WTC11 (cell line): ENCODE measurements around the gene SENP1. TPM values are rescaled to one million over a fixed set of nuclear protein-coding genes. Genes with fewer than 3 reads are reported as not detected.

ENCODE experiments used
- ATAC-seq: fragments of 200-7000 bp; cut with Tn5 transposase; 2 replicates; pipeline ENCODE4 v1.10.0; 2021; ENCODE audit warnings: mild to moderate bottlenecking, moderate library complexity
- CTCF ChIA-PET: fragments of 300-600 bp; sonication (Branson Sonifier 250); formaldehyde crosslinking; loops from one replicate; lab custom pipeline; 2021; ENCODE audit warnings: antibody characterized with exemption; lab: Charles Lee
- POLR2A ChIA-PET: fragments of 350-600 bp; sonication (Branson Sonifier 250); formaldehyde crosslinking; loops from one replicate; lab custom pipeline; 2021; ENCODE audit warnings: antibody characterized with exemption; lab: Charles Lee
- DNase-seq: peaks from one replicate; pipeline ENCODE4 v3.0.0; 2021; ENCODE audit warnings: low spot score
- H3K27ac Mint-ChIP-seq: 2 replicates; pipeline ENCODE4 v1.8.0; 2021; ENCODE audit warnings: mixed read lengths
- H3K27me3 Mint-ChIP-seq: 2 replicates; pipeline ENCODE4 v1.8.0; 2021; ENCODE audit warnings: low read depth, mild to moderate bottlenecking, moderate library complexity, mixed read lengths
- H3K36me3 Mint-ChIP-seq: 2 replicates; pipeline ENCODE4 v1.8.0; 2021; ENCODE audit warnings: mixed read lengths
- H3K4me1 Mint-ChIP-seq: 2 replicates; pipeline ENCODE4 v1.8.0; 2022; ENCODE audit warnings: mixed read lengths
- H3K4me3 Mint-ChIP-seq: 2 replicates; pipeline ENCODE4 v1.8.0; 2021; ENCODE audit warnings: mild to moderate bottlenecking, moderate library complexity, mixed read lengths
- H3K9me3 Mint-ChIP-seq: 2 replicates; pipeline ENCODE4 v1.8.0; 2021; ENCODE audit warnings: mixed read lengths
- CREM ChIP-seq: sonication (generic); formaldehyde crosslinking; IDR thresholded peaks from 2 replicates; pipeline ENCODE4 v1.8.1; 2022; ENCODE audit warnings: mild to moderate bottlenecking, missing genetic modification reagents, moderate library complexity
- EMX1 ChIP-seq: fragments of 250-450 bp; sonication (Bioruptor Pico); IDR thresholded peaks from 2 replicates; pipeline ENCODE4 v1.8.0; 2021; ENCODE audit warnings: mild to moderate bottlenecking
- FOXJ3 ChIP-seq: sonication (generic); formaldehyde crosslinking; IDR thresholded peaks from 2 replicates; pipeline ENCODE4 v1.9.0; 2021; ENCODE audit warnings: missing genetic modification reagents, mild to moderate bottlenecking, borderline replicate concordance
- FOXK1 ChIP-seq: sonication (generic); formaldehyde crosslinking; IDR thresholded peaks from 2 replicates; pipeline ENCODE4 v1.8.0; 2022; ENCODE audit warnings: mild to moderate bottlenecking, moderate library complexity, missing genetic modification reagents
- GRHL2 ChIP-seq: fragments of 250-450 bp; sonication (Bioruptor Pico); IDR thresholded peaks from 2 replicates; pipeline ENCODE4 v1.8.0; 2022; ENCODE audit warnings: mild to moderate bottlenecking, moderate library complexity; ENCODE audit not compliant: insufficient replicate concordance, severe bottlenecking
- IRF2 ChIP-seq: sonication (generic); formaldehyde crosslinking; IDR thresholded peaks from 2 replicates; pipeline ENCODE4 v1.8.0; 2022; ENCODE audit warnings: low read depth, missing genetic modification reagents, borderline replicate concordance
- KAT7 ChIP-seq: sonication (generic); formaldehyde crosslinking; IDR thresholded peaks from 2 replicates; pipeline ENCODE4 v1.8.1; 2023; ENCODE audit warnings: missing genetic modification reagents, mild to moderate bottlenecking, borderline replicate concordance
- NR1H2 ChIP-seq: sonication (generic); formaldehyde crosslinking; IDR thresholded peaks from 2 replicates; pipeline ENCODE4 v1.9.0; 2021; ENCODE audit warnings: mild to moderate bottlenecking, moderate library complexity, missing genetic modification reagents
- NR2C2 ChIP-seq: sonication (generic); formaldehyde crosslinking; IDR thresholded peaks from 2 replicates; pipeline ENCODE4 v1.8.0; 2022; ENCODE audit warnings: mild to moderate bottlenecking, missing genetic modification reagents
- NR3C1 ChIP-seq: sonication (generic); formaldehyde crosslinking; conservative IDR thresholded peaks from 2 replicates; pipeline ENCODE4 v1.8.1; 2023; ENCODE audit warnings: low read depth, mild to moderate bottlenecking, missing genetic modification reagents
- RELA ChIP-seq: sonication (generic); formaldehyde crosslinking; IDR thresholded peaks from 2 replicates; pipeline ENCODE4 v1.8.1; 2022; ENCODE audit warnings: missing genetic modification reagents, mild to moderate bottlenecking, borderline replicate concordance
- RORB ChIP-seq: fragments of 250-450 bp; sonication (Bioruptor Pico); IDR thresholded peaks from 2 replicates; pipeline ENCODE4 v1.9.0; 2021; ENCODE audit warnings: mild to moderate bottlenecking
- TEAD4 ChIP-seq: sonication (generic); formaldehyde crosslinking; IDR thresholded peaks from 2 replicates; pipeline ENCODE4 v1.8.0; 2022; ENCODE audit warnings: mild to moderate bottlenecking, missing genetic modification reagents
- ZNF121 ChIP-seq: sonication (generic); formaldehyde crosslinking; IDR thresholded peaks from 2 replicates; pipeline ENCODE4 v1.8.0; 2023; ENCODE audit warnings: missing genetic modification reagents
- ZNF263 ChIP-seq: sonication (generic); formaldehyde crosslinking; IDR thresholded peaks from 2 replicates; pipeline ENCODE4 v1.8.1; 2022; ENCODE audit warnings: low read depth, mild to moderate bottlenecking, moderate library complexity, missing genetic modification reagents
- total RNA-seq: library from RNA; stranded (reverse); gene quantifications from 3 replicates; pipeline ENCODE4 v1.2.3, GENCODE V29; 2021
- TF ChIP-seq, protein P1 (sequence below): sonication (generic); formaldehyde crosslinking; IDR thresholded peaks from 2 replicates; pipeline ENCODE4 v1.8.1; 2023; ENCODE audit warnings: mild to moderate bottlenecking, missing genetic modification reagents
- TF ChIP-seq, protein P2 (sequence below): fragments of 250-450 bp; sonication (Bioruptor Pico); IDR thresholded peaks from 2 replicates; pipeline ENCODE4 v1.9.0; 2021; ENCODE audit warnings: mild to moderate bottlenecking, borderline replicate concordance
- TF ChIP-seq, protein P3 (sequence below): fragments of 250-450 bp; sonication (Bioruptor Pico); IDR thresholded peaks from 2 replicates; pipeline ENCODE4 v1.9.0; 2021; ENCODE audit warnings: mild to moderate bottlenecking
- TF ChIP-seq, protein P4 (sequence below): sonication (generic); formaldehyde crosslinking; IDR thresholded peaks from 2 replicates; pipeline ENCODE4 v1.8.1; 2022; ENCODE audit warnings: low read depth, missing genetic modification reagents, borderline replicate concordance
- TF ChIP-seq, protein P5 (sequence below): sonication (generic); formaldehyde crosslinking; IDR thresholded peaks from 2 replicates; pipeline ENCODE4 v1.8.1; 2023; ENCODE audit warnings: mild to moderate bottlenecking, missing genetic modification reagents
- TF ChIP-seq, protein P6 (sequence below): sonication (generic); formaldehyde crosslinking; IDR thresholded peaks from 2 replicates; pipeline ENCODE4 v1.8.0; 2022; ENCODE audit warnings: mild to moderate bottlenecking, missing genetic modification reagents
- TF ChIP-seq, protein P7 (sequence below): sonication (generic); formaldehyde crosslinking; IDR thresholded peaks from 2 replicates; pipeline ENCODE4 v1.8.1; 2022; ENCODE audit warnings: low read depth, mild to moderate bottlenecking, moderate library complexity, missing genetic modification reagents, borderline replicate concordance

The SENP1 gene
- total RNA-seq, 1 experiment from 2014 or later = 20.4 TPM

DNA sequence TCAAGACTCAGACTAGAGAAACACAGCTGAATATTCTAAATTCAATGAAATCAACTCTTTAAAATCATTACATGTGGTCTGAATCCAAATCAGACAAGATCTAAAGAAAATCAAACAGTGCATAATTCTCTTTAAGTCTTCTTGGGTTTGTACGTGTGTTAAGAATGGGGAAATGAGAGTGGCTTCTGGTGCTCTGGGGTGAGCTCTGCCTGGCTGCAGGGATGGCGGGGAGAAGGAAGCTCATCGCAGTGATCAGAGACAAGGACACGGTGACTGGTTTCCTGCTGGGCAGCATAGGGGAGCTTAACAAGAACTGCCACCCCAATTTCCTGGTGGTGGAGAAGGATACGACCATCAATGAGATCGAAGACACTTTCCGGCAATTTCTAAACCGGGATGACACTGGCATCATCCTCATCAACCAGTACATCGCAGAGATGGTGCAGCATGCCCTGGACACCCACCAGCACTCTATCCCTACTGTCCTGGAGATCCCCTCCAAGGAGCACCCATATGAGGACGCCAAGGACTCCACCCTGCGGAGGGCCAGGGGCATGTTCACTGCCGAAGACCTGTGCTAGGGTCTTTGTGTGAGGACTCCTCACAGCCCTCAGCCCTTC is 20.9 kb downstream of the SENP1 start:
- no peak for DNase-seq
- H3K27me3 Mint-ChIP-seq = no peaks in the 10 kb centered on the region
- no peak overlapping the region for H3K27ac Mint-ChIP-seq
- POLR2A ChIA-PET = no interaction called here
- ATAC-seq = no peak
- CTCF ChIA-PET = interaction anchor here (0.7 to 1.5 kb wide), 6 partner anchors 34 to 496 kb away, joined by 3 to 5 read pairs (median 4); partner anchors contain the start of genes ASB8 and PFKM
- TF ChIP-seq, protein P1, sequence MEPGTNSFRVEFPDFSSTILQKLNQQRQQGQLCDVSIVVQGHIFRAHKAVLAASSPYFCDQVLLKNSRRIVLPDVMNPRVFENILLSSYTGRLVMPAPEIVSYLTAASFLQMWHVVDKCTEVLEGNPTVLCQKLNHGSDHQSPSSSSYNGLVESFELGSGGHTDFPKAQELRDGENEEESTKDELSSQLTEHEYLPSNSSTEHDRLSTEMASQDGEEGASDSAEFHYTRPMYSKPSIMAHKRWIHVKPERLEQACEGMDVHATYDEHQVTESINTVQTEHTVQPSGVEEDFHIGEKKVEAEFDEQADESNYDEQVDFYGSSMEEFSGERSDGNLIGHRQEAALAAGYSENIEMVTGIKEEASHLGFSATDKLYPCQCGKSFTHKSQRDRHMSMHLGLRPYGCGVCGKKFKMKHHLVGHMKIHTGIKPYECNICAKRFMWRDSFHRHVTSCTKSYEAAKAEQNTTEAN (CRISPR knock-in tag) = no peak
- TF ChIP-seq, protein P2, sequence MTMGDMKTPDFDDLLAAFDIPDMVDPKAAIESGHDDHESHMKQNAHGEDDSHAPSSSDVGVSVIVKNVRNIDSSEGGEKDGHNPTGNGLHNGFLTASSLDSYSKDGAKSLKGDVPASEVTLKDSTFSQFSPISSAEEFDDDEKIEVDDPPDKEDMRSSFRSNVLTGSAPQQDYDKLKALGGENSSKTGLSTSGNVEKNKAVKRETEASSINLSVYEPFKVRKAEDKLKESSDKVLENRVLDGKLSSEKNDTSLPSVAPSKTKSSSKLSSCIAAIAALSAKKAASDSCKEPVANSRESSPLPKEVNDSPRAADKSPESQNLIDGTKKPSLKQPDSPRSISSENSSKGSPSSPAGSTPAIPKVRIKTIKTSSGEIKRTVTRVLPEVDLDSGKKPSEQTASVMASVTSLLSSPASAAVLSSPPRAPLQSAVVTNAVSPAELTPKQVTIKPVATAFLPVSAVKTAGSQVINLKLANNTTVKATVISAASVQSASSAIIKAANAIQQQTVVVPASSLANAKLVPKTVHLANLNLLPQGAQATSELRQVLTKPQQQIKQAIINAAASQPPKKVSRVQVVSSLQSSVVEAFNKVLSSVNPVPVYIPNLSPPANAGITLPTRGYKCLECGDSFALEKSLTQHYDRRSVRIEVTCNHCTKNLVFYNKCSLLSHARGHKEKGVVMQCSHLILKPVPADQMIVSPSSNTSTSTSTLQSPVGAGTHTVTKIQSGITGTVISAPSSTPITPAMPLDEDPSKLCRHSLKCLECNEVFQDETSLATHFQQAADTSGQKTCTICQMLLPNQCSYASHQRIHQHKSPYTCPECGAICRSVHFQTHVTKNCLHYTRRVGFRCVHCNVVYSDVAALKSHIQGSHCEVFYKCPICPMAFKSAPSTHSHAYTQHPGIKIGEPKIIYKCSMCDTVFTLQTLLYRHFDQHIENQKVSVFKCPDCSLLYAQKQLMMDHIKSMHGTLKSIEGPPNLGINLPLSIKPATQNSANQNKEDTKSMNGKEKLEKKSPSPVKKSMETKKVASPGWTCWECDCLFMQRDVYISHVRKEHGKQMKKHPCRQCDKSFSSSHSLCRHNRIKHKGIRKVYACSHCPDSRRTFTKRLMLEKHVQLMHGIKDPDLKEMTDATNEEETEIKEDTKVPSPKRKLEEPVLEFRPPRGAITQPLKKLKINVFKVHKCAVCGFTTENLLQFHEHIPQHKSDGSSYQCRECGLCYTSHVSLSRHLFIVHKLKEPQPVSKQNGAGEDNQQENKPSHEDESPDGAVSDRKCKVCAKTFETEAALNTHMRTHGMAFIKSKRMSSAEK = no peak
- no peaks in the 10 kb centered on the region for H3K4me1 Mint-ChIP-seq
- H3K36me3 Mint-ChIP-seq = peaks cover 26% of the 10 kb centered on the region
- no peak overlapping the region for H3K4me3 Mint-ChIP-seq
- no peaks in the 10 kb centered on the region for H3K9me3 Mint-ChIP-seq

DNA sequence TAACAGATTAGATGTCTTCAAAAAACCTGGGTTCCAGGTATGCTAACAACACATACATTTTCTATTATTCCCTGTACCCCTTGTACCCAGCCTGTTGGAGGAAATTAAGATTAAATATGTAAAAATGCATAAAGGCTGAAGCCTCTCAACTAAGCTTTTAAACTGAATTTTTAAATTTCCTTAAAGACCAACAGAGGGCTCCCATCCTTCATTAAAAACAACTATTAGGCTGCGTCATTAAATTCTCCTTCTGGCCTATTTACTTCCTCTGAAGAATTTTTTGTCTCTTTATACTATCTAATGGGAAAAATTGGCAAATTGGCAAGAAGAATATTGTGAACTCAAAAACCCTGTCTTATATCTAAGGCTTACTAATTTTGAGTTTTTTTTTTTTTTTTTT is 21.8 kb downstream of the SENP1 start:
- Mint-ChIP-seq H3K36me3 (peaks cover 26% of the 10 kb centered on the region), H3K27me3 (no peaks in the 10 kb centered on the region), H3K9me3 (no peaks in the 10 kb centered on the region), H3K4me3 (no peak overlapping the region), H3K27ac (no peak overlapping the region), H3K4me1 (no peaks in the 10 kb centered on the region)
- DNase-seq = no peak
- ChIA-PET POLR2A (no interaction called here), CTCF (interaction anchor here (0.6 to 1.5 kb wide), 10 partner anchors 35 to 497 kb away, joined by 3 to 7 read pairs (median 4); partner anchors contain the start of genes ASB8 and PFKM)
- TF ChIP-seq, protein P3, sequence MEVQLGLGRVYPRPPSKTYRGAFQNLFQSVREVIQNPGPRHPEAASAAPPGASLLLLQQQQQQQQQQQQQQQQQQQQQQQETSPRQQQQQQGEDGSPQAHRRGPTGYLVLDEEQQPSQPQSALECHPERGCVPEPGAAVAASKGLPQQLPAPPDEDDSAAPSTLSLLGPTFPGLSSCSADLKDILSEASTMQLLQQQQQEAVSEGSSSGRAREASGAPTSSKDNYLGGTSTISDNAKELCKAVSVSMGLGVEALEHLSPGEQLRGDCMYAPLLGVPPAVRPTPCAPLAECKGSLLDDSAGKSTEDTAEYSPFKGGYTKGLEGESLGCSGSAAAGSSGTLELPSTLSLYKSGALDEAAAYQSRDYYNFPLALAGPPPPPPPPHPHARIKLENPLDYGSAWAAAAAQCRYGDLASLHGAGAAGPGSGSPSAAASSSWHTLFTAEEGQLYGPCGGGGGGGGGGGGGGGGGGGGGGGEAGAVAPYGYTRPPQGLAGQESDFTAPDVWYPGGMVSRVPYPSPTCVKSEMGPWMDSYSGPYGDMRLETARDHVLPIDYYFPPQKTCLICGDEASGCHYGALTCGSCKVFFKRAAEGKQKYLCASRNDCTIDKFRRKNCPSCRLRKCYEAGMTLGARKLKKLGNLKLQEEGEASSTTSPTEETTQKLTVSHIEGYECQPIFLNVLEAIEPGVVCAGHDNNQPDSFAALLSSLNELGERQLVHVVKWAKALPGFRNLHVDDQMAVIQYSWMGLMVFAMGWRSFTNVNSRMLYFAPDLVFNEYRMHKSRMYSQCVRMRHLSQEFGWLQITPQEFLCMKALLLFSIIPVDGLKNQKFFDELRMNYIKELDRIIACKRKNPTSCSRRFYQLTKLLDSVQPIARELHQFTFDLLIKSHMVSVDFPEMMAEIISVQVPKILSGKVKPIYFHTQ (CRISPR knock-in tag) = no peak
- TF ChIP-seq NR3C1 (CRISPR knock-in tag) (no peak), RELA (CRISPR knock-in tag) (no peak), KAT7 (CRISPR knock-in tag) (no peak), FOXK1 (CRISPR knock-in tag) (no peak), RORB (no peak), ZNF263 (no peak), NR2C2 (CRISPR knock-in tag) (no peak), GRHL2 (CRISPR knock-in tag) (no peak), EMX1 (no peak), NR1H2 (CRISPR knock-in tag) (no peak), FOXJ3 (CRISPR knock-in tag) (no peak), CREM (no peak), TEAD4 (no peak), IRF2 (CRISPR knock-in tag) (no peak), ZNF121 (CRISPR knock-in tag) (no peak)
- TF ChIP-seq, protein P4, sequence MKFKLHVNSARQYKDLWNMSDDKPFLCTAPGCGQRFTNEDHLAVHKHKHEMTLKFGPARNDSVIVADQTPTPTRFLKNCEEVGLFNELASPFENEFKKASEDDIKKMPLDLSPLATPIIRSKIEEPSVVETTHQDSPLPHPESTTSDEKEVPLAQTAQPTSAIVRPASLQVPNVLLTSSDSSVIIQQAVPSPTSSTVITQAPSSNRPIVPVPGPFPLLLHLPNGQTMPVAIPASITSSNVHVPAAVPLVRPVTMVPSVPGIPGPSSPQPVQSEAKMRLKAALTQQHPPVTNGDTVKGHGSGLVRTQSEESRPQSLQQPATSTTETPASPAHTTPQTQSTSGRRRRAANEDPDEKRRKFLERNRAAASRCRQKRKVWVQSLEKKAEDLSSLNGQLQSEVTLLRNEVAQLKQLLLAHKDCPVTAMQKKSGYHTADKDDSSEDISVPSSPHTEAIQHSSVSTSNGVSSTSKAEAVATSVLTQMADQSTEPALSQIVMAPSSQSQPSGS (CRISPR knock-in tag) = no peak
- TF ChIP-seq, protein P5, sequence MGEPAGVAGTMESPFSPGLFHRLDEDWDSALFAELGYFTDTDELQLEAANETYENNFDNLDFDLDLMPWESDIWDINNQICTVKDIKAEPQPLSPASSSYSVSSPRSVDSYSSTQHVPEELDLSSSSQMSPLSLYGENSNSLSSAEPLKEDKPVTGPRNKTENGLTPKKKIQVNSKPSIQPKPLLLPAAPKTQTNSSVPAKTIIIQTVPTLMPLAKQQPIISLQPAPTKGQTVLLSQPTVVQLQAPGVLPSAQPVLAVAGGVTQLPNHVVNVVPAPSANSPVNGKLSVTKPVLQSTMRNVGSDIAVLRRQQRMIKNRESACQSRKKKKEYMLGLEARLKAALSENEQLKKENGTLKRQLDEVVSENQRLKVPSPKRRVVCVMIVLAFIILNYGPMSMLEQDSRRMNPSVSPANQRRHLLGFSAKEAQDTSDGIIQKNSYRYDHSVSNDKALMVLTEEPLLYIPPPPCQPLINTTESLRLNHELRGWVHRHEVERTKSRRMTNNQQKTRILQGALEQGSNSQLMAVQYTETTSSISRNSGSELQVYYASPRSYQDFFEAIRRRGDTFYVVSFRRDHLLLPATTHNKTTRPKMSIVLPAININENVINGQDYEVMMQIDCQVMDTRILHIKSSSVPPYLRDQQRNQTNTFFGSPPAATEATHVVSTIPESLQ (CRISPR knock-in tag) = no peak
- TF ChIP-seq, protein P6, sequence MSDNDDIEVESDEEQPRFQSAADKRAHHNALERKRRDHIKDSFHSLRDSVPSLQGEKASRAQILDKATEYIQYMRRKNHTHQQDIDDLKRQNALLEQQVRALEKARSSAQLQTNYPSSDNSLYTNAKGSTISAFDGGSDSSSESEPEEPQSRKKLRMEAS (CRISPR knock-in tag) = no peak
- TF ChIP-seq, protein P7, sequence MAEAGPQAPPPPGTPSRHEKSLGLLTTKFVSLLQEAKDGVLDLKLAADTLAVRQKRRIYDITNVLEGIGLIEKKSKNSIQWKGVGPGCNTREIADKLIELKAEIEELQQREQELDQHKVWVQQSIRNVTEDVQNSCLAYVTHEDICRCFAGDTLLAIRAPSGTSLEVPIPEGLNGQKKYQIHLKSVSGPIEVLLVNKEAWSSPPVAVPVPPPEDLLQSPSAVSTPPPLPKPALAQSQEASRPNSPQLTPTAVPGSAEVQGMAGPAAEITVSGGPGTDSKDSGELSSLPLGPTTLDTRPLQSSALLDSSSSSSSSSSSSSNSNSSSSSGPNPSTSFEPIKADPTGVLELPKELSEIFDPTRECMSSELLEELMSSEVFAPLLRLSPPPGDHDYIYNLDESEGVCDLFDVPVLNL = no peak
- no peak for ATAC-seq
